ENCODE data around the gene BMPR1B.
"Not testable (repeated sequence)": the region's sequence is repeated elsewhere in the genome, so short reads cannot be mapped to it uniquely, and the experiment has no call there.

The BMPR1B gene

DNA sequence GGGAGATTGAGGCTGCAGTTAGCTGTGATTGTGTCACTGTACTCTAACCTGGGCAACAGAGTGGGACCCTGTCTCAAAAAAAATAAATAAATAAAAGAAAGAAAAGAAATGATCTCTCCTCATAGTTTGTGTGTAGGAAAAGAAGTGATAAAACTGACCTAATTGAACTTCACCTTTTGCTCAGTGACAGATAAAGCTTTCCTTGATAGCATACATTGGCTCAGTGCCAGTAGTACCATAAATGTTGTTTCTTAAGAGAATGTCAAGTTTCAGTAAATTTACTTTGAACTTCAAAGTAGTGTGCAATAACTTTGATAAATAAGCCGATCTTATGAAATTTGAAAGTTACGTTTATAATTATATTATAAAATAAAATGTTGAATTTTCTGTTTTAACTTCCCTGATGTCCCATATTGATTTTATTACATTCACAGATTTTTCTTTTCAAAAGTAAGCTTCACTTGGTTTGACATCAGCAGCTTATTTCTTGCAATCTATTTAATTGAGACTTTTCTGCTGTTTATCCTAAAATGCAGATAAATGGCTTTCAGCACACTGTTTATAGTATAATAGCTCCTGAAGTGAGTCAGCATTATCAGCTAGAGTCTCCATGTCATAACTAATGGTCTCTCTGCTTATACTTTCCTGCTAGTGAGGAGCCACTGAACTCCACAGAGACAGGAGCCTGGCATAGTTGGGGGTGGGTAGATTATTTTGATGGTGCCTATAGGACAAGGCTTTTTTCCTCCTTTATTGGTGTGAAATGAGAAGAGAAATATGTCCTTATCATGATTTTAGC lies 330.1 kb downstream of the BMPR1B start:
- peak; percentile 55 for DNase-seq (ENCODE audit: low read depth)

GRCh38 chr4:95091272-95091671 lies 333.5 kb downstream of the BMPR1B start:
- DNase-seq (ENCODE audit: low read depth), result peak; percentile 73

- DNase-seq (ENCODE audit: low read depth), result no peak
Measured at GRCh38 chr4:95092766-95093165, 335.0 kb downstream of the BMPR1B start.

DNA sequence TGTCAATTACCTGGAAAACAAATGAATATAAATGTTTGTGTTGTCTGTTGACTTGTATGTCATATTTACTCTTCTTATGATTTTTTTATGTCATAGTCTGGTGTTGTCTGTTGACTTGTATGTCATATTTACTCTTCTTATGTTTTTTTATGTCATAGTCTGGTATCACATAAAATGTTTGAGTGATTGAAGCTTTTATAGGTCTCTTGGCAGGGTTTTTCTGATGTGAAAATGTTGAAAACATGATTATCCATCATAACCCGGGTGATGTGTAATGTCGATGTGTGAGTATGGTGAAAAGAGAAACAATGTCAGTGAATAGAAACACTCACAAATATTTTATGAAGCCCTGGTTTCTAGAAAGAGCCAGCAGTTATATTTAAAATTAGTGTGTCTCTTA lies 335.7 kb downstream of the BMPR1B start:
- no peak for DNase-seq (ENCODE audit: low read depth)

DNA sequence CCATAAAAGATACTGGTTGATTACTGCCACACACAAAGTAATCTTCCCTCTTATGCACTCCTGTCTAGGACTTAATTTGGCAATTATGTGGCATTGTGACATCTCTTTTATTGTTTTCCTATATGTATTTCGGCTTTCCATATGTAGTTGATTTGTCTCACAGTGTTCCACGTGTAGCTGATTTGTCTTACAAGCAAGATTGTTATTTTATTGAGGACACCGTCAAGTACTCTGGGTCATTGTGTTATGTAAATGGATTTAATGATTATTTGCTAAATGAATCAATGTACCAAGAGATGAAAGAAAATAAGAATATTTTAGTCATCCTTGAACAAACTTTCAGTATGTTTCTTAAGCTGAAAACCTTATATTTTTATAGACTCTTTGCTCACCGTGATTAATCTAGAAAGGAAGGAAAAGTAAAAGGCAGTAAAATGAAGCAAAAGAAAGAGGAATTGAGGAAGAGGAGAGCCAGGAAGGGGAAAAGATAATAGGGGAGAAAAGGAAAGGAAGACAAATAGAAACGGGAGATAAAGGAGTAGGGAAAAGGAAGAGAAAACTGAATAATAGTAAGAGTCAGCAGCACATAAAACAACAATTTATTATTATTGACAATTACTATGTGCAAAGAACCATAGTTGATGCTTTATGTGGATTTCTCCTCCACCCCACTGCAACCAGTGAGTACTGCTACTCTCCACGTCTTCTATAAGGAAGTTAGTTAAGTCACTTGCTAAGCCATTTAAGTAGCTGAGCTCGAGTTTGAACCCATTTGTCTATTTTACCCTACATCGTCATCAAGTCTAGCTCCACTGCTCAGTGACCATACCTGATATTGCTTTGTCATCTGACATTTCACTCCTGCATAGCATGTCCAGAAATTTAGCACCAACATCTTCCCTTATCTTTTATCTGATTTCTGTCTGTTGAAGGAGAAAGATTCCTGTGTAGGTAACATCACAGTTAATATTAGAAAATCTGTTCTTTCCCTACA lies 336.5 kb downstream of the BMPR1B start:
- no peak for DNase-seq (ENCODE audit: low read depth)

- DNase-seq (ENCODE audit: low read depth), result peak; percentile 43
Measured at GRCh38 chr4:95095348-95095974, 337.7 kb downstream of the BMPR1B start.

- DNase-seq (ENCODE audit: low read depth), result no peak
Measured at GRCh38 chr4:95102162-95102790, 344.5 kb downstream of the BMPR1B start.

- DNase-seq (ENCODE audit: low read depth), result no peak
Measured at GRCh38 chr4:95105112-95105511, 347.4 kb downstream of the BMPR1B start.

DNA sequence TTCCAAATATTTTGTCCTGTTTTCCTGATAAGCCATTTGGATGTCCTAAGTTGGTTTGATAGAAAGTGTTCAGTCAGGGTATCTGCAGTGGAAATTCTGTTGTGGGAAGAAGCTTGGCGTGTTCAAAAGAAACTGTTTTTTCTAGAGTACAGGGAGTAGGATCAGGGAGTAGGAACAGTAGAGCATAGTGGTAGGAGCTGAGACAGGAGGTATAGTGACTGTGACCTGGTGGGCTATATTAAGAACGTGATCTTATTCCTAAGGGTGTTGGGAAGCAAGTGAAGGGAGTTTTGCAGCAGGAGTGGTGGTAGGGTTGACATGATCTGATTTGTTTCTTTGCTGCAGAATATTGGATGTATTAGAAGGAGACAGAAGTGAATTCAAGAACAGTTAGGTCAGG lies 348.2 kb downstream of the BMPR1B start:
- no peak for DNase-seq (ENCODE audit: low read depth)

DNA sequence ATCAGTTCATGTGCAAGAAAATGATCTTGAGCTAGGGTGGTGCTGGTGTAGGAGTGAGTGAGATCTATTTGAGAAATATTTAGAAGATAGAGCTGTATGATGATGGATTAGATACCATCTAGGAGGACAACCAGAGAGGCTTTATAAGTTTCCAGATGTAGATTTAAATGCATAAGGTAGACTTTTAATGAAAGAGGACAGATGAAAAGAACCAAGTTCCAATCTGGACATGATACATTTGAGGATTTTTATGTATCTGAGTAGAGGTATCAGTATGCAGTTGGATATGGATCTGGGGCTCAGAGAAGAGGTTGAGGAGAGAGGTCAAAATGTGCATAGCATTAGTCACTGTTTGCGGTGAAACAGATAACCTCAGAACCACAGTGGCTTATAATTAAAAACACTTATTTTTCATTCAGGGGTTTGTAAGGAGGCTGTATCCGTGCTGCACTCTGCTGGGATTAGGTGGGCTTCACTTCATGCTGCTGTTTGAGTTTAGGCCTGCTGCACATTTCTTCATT lies 348.7 kb downstream of the BMPR1B start:
- DNase-seq (ENCODE audit: low read depth), result peak; percentile 47

GRCh38 chr4:95107004-95107403 lies 349.2 kb downstream of the BMPR1B start:
- DNase-seq (ENCODE audit: low read depth), result no peak

- DNase-seq (ENCODE audit: low read depth), result peak; percentile 14
Measured at GRCh38 chr4:95107635-95108034, 349.9 kb downstream of the BMPR1B start.

DNA sequence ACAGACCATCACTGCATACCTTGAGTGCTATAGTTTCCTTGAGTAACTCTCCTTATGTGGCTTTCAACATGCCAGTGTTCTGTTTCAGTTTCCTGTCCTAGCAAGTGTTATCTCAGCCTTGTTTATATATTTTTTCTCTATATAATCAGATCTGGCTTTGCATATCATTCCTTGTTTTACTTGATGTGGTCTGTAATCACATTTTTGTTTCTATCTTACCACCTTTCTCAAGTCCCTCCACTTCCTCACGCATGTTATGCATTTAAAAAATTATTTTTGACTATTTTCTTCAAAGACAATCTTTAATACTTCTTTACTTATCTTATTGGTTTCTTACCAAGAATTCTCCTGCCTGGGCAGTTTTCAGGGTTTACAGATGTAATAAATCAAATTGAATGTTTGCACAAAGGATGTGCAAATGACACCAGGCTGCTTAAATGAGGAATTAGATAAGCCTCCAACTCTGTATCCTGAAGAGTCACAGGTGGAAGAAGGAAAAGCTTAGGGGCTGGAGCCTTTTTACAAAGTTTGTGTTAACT lies 351.2 kb downstream of the BMPR1B start:
- DNase-seq (ENCODE audit: low read depth), result peak; percentile 44

DNA sequence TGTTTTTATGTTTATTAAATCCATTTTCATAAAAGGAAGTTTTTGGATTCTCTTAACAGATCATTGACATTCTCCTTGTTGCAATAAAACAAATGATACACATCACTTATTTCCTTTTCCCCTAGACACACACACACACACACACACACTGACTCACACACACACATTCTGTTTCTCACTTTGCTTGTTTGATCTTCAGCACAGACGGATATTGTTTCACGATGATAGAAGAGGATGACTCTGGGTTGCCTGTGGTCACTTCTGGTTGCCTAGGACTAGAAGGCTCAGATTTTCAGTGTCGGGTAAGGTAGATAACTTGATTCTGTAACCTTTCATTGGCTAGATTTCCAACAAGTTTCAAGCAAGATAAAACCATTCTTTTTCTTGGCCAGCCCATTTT lies 356.8 kb downstream of the BMPR1B start:
- DNase-seq (ENCODE audit: low read depth), result no peak

- no peak for DNase-seq (ENCODE audit: low read depth)
Measured at GRCh38 chr4:95118497-95118896, 360.7 kb downstream of the BMPR1B start.

GRCh38 chr4:95120456-95120855 lies 362.7 kb downstream of the BMPR1B start:
- DNase-seq (ENCODE audit: low read depth), result no peak

DNA sequence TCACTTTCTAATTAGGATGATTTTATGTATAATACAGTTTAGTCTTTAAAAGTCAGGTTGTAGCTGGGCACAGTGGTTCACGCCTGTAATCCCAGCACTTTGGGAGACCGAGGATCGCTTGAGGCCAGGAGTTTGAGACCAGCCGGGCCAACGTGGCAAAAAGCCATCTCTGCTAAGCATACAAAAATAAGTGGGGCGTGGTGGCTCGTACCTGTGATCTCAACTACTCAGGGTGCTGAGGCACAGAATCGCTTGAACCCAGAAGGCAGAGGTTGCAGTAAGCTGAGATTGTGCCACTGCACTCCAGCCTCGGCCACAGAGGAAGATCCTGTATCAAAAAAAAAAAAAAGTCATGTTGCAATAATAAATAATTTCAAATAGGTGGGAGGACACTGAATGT lies 364.2 kb downstream of the BMPR1B start:
- no peak for DNase-seq (ENCODE audit: low read depth)

DNA sequence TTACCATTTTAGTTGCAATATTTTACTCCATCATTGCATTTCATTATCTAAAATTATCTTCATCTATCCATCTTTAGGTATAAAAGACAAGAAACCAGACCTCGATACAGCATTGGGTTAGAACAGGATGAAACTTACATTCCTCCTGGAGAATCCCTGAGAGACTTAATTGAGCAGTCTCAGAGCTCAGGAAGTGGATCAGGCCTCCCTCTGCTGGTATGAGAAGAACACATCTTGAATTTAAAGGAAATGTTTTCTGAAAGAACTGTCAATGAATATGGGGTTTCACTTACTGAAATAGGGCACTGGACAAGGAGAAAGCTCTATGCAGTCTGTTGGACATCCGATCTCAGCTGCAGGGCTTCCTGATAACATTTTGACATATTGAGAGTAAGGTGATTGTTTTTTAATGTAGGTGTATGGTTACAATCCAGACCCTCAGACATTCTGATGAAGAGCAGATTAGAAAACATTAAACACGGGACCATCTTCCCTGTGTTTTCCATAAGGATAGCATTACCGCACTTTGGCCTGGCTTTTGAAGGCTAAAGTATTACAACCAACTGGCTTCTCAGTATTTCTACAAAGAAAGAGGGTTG lies 367.2 kb downstream of the BMPR1B start:
- DNase-seq (ENCODE audit: low read depth), result peak; percentile 69

DNA sequence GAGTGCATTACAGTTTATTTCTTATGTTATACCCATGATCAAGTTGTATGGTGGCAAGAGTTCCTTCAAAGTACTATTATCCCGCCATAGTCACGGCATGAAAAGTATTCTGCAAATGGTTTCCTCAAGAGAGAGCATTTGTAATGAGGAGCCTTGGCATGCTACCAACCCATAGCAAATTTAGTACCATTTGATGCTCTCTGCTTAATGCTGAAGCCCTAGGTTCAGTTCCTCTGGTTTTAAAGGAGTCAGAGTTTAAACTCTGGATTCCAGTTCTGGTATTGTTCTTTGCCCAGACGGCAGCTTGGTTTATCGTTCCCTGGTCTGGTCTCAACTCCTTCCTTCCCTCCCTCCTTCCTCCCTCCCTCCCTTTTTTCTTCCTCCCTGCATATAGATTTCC lies 371.3 kb downstream of the BMPR1B start:
- DNase-seq (ENCODE audit: low read depth), result no peak

DNA sequence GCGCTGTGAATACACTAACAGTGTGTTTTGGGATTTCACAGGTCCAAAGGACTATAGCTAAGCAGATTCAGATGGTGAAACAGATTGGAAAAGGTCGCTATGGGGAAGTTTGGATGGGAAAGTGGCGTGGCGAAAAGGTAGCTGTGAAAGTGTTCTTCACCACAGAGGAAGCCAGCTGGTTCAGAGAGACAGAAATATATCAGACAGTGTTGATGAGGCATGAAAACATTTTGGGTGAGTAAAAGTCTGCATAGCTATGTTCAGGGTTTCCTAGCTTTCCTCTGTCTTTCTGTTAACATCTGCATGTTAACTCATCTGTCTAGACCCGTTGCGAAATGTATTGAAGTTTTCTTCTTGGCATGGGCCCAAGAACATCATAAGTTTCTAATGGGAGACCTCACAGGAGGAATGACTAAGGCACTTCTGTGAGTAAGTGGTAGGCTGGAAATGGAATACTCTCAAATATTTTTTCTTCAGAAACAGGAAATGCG lies 372.1 kb downstream of the BMPR1B start:
- DNase-seq (ENCODE audit: low read depth), result peak; percentile 99

DNA sequence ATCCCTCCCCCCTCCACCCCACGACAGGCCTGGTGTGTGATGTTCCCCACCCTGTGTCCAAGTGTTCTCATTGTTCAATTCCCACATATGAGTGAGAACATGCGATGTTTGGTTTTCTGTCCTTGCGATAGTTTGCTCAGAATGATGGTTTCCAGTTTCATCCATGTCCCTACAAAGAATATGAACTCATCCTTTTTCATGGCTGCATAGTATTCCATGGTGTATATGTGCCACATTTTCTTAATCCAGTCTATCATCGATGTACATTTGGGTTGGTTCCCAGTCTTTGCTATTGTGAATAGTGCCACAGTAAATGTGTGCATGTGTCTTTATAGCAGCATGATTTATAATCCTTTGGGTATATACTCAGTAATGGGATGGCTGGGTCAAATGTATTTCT lies 376.3 kb downstream of the BMPR1B start:
- not testable (repeated sequence) for DNase-seq (ENCODE audit: low read depth)
